Thyroid gland (tissue), 4 donors: Measurements from ENCODE around the gene SNAPC5. TPM values are rescaled to one million over a fixed set of nuclear protein-coding genes. Genes with fewer than 3 reads are reported as not detected.
"Not testable (repeated sequence)": the region's sequence is repeated elsewhere in the genome, so short reads cannot be mapped to it uniquely, and the experiment has no call there.

ENCODE experiments used
- DNase-seq, 2 donors: peaks; one replicate each; pipeline ENCODE4 v3.0.0-alpha.2; 2019
- H3K27ac ChIP-seq, 3 donors: fragments of 200-600 bp; sonication (generic); 1 replicate in 2 of 3; 2 replicates in 1 of 3; pipeline ENCODE4 v1.5.1; 2016 to 2019; ENCODE audit warnings: mild to moderate bottlenecking in 1 of 3, moderate library complexity in 1 of 3
- H3K27me3 ChIP-seq: fragments of 200-600 bp; sonication (generic); one replicate; pipeline ENCODE4 v1.5.1; 2019
- H3K36me3 ChIP-seq, 2 donors: fragments of 200-600 bp; sonication (generic); one replicate each; pipeline ENCODE4 v1.5.1; 2016 to 2019
- H3K4me1 ChIP-seq, 2 donors: fragments of 200-600 bp; sonication (generic); one replicate each; pipeline ENCODE4 v1.5.1; 2017 to 2019
- H3K4me3 ChIP-seq, 3 donors: fragments of 200-600 bp; sonication (generic); replicated peaks in 1 of 3; 1 replicate in 2 of 3; 2 replicates in 1 of 3; pipeline ENCODE4 v1.5.1; 2016; ENCODE audit warnings: mild to moderate bottlenecking in 1 of 3
- H3K9me3 ChIP-seq: fragments of 200-600 bp; sonication (generic); one replicate; pipeline ENCODE4 v1.5.1; 2017
- CTCF ChIP-seq, 6 experiments: fragments of 200-600 bp in 3 of 6; fragments of 450-650 bp in 3 of 6; sonication (generic) in 3 of 6; IDR thresholded peaks; one replicate each; pipeline ENCODE4 v1.5.1; 2016 to 2019; ENCODE audit warnings: antibody characterized with exemption in 6 of 6, mild to moderate bottlenecking in 2 of 6, inconsistent platforms in 1 of 6, moderate library complexity in 1 of 6
- POLR2A ChIP-seq, 2 donors: fragments of 450-650 bp; IDR thresholded peaks; one replicate each; pipeline ENCODE4 v1.6.1; 2017; ENCODE audit warnings: antibody characterized with exemption in 2 of 2, mild to moderate bottlenecking in 2 of 2, moderate library complexity in 1 of 2
- WGBS, 2 donors: methylation state at CpG; one replicate each; pipeline ENCODE4 v1.1.5; 2017; 5-methylcytosine and 5-hydroxymethylcytosine counted together
- intact Hi-C: fragments of 100-400 bp; cut with DNase I; formaldehyde crosslinking; loops from one replicate; pipeline ENCODE4 v1.15.1; 2023
- total RNA-seq, 4 donors: library from RNA; depleted of rRNA; stranded (reverse); fragments of >200 nt; gene quantifications; one replicate each; pipeline ENCODE4 v1.2.3, GENCODE V29; 2016

The SNAPC5 gene
- total RNA-seq, 4 donors from 2014 or later = 26.3 to 79.2 (median 40.5) TPM

- whole genome bisulfite sequencing, 2 donors = 61 to 78% methylated on average over 2 of the region's 2 CpGs
- Histone ChIP-seq H3K4me3 (no peak overlapping the region), H3K4me1 (no peaks in the 10 kb centered on the region), H3K36me3 (no peaks in the 10 kb centered on the region), H3K27ac (no peak overlapping the region), H3K27me3 (no peaks in the 10 kb centered on the region), H3K9me3 (no peaks in the 10 kb centered on the region)
- TF ChIP-seq CTCF (IDR thresholded peaks at IDR 0.05) = no peak
- TF ChIP-seq POLR2A (IDR thresholded peaks at IDR 0.05) = no peak
- no peak for DNase-seq
- intact Hi-C loops = no loop called here
Measured at GRCh38 chr15:66474135-66474534, 23.4 kb downstream of the SNAPC5 start.

- Histone ChIP-seq H3K27ac (no peak overlapping the region), H3K27me3 (no peaks in the 10 kb centered on the region), H3K9me3 (no peaks in the 10 kb centered on the region), H3K4me1 (no peaks in the 10 kb centered on the region), H3K4me3 (no peak overlapping the region), H3K36me3 (no peaks in the 10 kb centered on the region)
- DNase-seq = no peak
- WGBS, 2 donors = 81 to 86% methylated on average over 8 of the region's 8 CpGs
- intact Hi-C loops = no loop called here
- TF ChIP-seq CTCF (IDR thresholded peaks at IDR 0.05) (no peak), POLR2A (IDR thresholded peaks at IDR 0.05) (no peak)
Measured at GRCh38 chr15:66472176-66472999, 25.2 kb downstream of the SNAPC5 start.

GRCh38 chr15:66470825-66471224 lies 26.7 kb downstream of the SNAPC5 start:
- H3K9me3 ChIP-seq, intact Hi-C loops, DNase-seq, H3K4me1 ChIP-seq, H3K27ac ChIP-seq, H3K36me3 ChIP-seq, H3K27me3 ChIP-seq, H3K4me3 ChIP-seq: not testable (repeated sequence)
- 75 to 78% methylated on average over 4 of the region's 4 CpGs for WGBS, 2 donors

GRCh38 chr15:66467162-66468040 lies 30.2 kb downstream of the SNAPC5 start:
- DNase-seq, H3K36me3 ChIP-seq, intact Hi-C loops, H3K4me1 ChIP-seq, H3K4me3 ChIP-seq, H3K27me3 ChIP-seq, H3K9me3 ChIP-seq, H3K27ac ChIP-seq: not testable (repeated sequence)
- 98 to 99% methylated on average over 11 of the region's 11 CpGs for WGBS, 2 donors

GRCh38 chr15:66465294-66465693 lies 32.3 kb downstream of the SNAPC5 start:
- H3K4me3 ChIP-seq, intact Hi-C loops, H3K27me3 ChIP-seq, H3K9me3 ChIP-seq, DNase-seq, H3K36me3 ChIP-seq, H3K27ac ChIP-seq, H3K4me1 ChIP-seq: not testable (repeated sequence)
- WGBS, 2 donors = 93 to 97% methylated on average over 6 of the region's 6 CpGs

GRCh38 chr15:66462627-66463026 lies 34.9 kb downstream of the SNAPC5 start:
- H3K36me3 ChIP-seq = no peaks in the 10 kb centered on the region
- H3K27ac ChIP-seq = no peak overlapping the region
- no peak for DNase-seq
- intact Hi-C loops = no loop called here
- TF ChIP-seq CTCF (IDR thresholded peaks at IDR 0.05) (no peak), POLR2A (IDR thresholded peaks at IDR 0.05) (no peak)
- WGBS, 2 donors = 81 to 92% methylated on average over 4 of the region's 4 CpGs
- H3K4me3 ChIP-seq = no peak overlapping the region
- H3K4me1 ChIP-seq = no peaks in the 10 kb centered on the region
- H3K9me3 ChIP-seq = no peaks in the 10 kb centered on the region
- no peaks in the 10 kb centered on the region for H3K27me3 ChIP-seq
